ACC112 (cell line): ENCODE measurements around the gene ST8SIA6.
"Not testable (repeated sequence)": the region's sequence is repeated elsewhere in the genome, so short reads cannot be mapped to it uniquely, and the experiment has no call there.

Source experiments
- H2AFZ ChIP-seq: fragments of 200-600 bp; sonication (generic); one replicate; pipeline ENCODE4 v1.6.0; 2017; ENCODE audit warnings: antibody characterized with exemption, low read length; ENCODE audit not compliant: unreplicated experiment
- H3K27ac ChIP-seq: fragments of 200-600 bp; sonication (generic); 2 replicates; pipeline ENCODE4 v1.5.1; 2014; ENCODE audit warnings: low read depth, mild to moderate bottlenecking, antibody characterized with exemption, low read length, moderate library complexity
- H3K27me3 ChIP-seq: fragments of 200-600 bp; sonication (generic); 2 replicates; pipeline ENCODE4 v1.6.1; 2014; ENCODE audit warnings: mild to moderate bottlenecking, antibody characterized with exemption, low read length, moderate library complexity, mixed read lengths; ENCODE audit not compliant: insufficient read depth
- H3K36me3 ChIP-seq: fragments of 200-600 bp; sonication (generic); 2 replicates; pipeline ENCODE4 v1.6.1; 2016; ENCODE audit warnings: mild to moderate bottlenecking, antibody characterized with exemption, low read length, moderate library complexity, mixed read lengths; ENCODE audit not compliant: insufficient read depth
- H3K4me1 ChIP-seq: fragments of 200-600 bp; sonication (generic); one replicate; pipeline ENCODE4 v1.6.1; 2016; ENCODE audit warnings: low read length, mixed read lengths; ENCODE audit not compliant: insufficient read depth, unreplicated experiment, control insufficient read depth
- H3K4me3 ChIP-seq: fragments of 200-600 bp; sonication (generic); 2 replicates; pipeline ENCODE4 v1.5.1; 2014; ENCODE audit warnings: mild to moderate bottlenecking, low read depth, low read length
- H3K79me2 ChIP-seq: fragments of 200-600 bp; sonication (generic); one replicate; pipeline ENCODE4 v1.6.0; 2016; ENCODE audit warnings: low read length; ENCODE audit not compliant: control insufficient read depth, unreplicated experiment, insufficient read depth

Gene ST8SIA6, protein sequence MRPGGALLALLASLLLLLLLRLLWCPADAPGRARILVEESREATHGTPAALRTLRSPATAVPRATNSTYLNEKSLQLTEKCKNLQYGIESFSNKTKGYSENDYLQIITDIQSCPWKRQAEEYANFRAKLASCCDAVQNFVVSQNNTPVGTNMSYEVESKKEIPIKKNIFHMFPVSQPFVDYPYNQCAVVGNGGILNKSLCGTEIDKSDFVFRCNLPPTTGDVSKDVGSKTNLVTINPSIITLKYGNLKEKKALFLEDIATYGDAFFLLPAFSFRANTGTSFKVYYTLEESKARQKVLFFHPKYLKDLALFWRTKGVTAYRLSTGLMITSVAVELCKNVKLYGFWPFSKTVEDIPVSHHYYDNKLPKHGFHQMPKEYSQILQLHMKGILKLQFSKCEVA

DNA sequence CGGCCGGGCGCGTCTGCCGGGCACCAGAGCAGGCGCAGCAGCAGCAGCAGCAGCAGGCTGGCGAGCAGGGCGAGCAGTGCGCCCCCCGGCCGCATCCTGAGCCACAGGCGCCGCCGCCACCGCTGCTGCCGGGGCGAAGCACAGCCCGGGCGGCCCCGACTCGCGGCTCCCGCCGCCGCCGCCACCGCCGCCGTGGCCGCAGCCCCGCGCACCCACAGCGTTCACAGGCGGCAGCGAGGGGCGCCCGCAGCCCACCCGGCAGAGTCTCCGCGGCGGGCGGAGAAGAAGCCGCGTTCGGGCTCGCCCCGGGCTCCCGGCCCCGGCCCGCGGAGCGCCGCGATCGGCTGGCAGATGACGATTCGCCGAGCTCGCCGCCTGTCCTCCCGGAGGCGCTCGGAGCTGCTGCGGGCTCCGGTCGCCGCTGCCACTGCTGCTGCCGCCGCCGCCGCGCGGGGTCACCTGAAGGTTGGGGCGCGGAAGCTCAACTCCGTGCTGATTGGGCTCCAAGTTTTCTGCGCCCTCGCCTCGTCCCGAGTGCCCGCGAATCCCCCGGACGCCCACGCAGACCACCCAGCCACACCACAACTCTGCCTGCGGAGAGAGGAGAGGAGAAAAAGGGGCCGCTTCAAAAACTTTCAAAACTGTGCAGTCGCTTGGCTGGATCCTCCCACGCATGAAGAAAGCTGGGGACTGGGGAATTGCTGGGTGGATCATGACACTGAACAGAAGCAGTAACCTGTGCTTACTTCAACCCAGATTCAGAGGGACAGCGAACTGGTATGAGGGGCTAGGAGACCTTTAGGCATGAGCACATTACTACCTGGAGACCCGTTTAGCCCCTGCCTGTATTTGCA, at the start of gene ST8SIA6:
Gene ST8SIA6 (minus strand): TSS at position 435 of the 854 bp plus-strand sequence. CDS start 340 bp downstream, at position 95.
- Histone ChIP-seq H2AFZ (peak within 1 kb of the TSS; percentile 49), H3K27ac (no peak within 1 kb of the TSS), H3K79me2 (no peaks in the 10 kb centered on the region), H3K36me3 (0 out of 2 replicates have a peak, but pooled peaks cover 3% of the 10 kb centered on the region), H3K27me3 (peaks cover 32% of the 10 kb centered on the region), H3K4me3 (peak within 1 kb of the TSS; percentile 75), H3K4me1 (no peaks in the 10 kb centered on the region)

DNA sequence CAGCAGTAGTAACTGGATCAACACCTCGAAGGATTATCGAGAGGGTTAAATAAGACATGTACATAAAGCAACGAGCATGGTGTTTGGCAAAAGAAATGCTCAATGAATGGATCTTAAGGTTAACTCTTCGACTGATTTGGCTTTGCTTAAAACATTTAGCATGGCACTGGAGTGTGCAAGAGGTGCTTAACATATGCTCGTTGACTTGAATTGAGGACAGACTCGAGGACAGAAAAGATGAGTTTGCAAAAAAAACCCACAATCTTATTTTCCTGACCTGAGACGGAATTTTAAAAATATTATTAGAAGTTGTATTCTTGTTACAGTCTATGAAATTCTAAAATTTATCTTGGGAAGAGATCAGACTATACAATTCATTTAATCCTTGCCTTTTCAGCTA, 49.4 kb upstream of the ST8SIA6 start:
- no peak overlapping the region for H3K27ac ChIP-seq
- no peak overlapping the region for H2AFZ ChIP-seq
- peaks cover 19% of the 10 kb centered on the region for H3K4me1 ChIP-seq

DNA sequence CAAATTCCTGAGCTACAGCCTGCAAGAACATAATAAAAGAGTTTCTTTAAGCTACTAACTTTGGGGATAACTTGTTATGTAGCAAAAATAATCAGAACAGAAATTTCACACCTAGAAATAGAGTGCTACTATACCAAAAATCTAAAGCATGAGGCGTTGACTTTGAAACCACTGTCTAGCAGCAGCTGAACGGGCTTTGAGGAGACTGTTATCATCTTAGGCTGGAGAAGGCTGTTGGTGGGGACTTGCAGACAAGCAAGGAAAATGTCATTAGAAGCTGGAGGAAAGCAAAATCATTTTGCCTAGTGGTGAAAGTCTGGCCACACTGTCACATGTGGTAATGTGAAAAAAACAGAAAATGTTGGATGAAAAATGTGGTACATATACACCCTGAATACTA, 48.4 kb upstream of the ST8SIA6 start:
- no peaks in the 10 kb centered on the region for H3K36me3 ChIP-seq
- no peak overlapping the region for H3K4me3 ChIP-seq
- no peaks in the 10 kb centered on the region for H3K27me3 ChIP-seq
- H3K79me2 ChIP-seq, result no peaks in the 10 kb centered on the region
- no peak overlapping the region for H2AFZ ChIP-seq
- peaks cover 19% of the 10 kb centered on the region for H3K4me1 ChIP-seq
- H3K27ac ChIP-seq, result no peak overlapping the region

More for the DNA sequence above, 49.4 kb upstream of the ST8SIA6 start:
- H3K4me3 ChIP-seq, result no peak overlapping the region
- no peaks in the 10 kb centered on the region for H3K79me2 ChIP-seq
- no peaks in the 10 kb centered on the region for H3K36me3 ChIP-seq
- no peaks in the 10 kb centered on the region for H3K27me3 ChIP-seq

DNA sequence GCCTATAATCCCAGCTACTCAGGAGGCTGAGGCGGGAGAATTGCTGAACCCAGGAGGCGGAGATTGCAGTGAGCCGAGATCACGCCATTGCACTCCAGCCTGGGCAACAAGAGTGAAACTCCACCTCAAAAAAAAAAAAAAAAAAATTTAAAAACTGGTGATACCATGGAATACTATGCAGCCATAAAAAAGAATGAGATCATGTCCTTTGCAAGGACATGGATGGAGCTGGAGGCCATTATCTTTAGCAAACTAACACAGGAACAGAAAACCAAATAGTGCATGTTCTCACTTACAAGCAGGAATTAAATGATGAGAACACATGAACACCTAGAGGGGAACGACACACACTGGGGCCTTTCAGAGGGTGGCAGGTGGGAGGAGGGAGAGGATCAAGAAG, 44.6 kb upstream of the ST8SIA6 start:
- H3K4me1 ChIP-seq, H3K79me2 ChIP-seq, H3K27me3 ChIP-seq, H3K36me3 ChIP-seq, H2AFZ ChIP-seq, H3K27ac ChIP-seq, H3K4me3 ChIP-seq: not testable (repeated sequence)

DNA sequence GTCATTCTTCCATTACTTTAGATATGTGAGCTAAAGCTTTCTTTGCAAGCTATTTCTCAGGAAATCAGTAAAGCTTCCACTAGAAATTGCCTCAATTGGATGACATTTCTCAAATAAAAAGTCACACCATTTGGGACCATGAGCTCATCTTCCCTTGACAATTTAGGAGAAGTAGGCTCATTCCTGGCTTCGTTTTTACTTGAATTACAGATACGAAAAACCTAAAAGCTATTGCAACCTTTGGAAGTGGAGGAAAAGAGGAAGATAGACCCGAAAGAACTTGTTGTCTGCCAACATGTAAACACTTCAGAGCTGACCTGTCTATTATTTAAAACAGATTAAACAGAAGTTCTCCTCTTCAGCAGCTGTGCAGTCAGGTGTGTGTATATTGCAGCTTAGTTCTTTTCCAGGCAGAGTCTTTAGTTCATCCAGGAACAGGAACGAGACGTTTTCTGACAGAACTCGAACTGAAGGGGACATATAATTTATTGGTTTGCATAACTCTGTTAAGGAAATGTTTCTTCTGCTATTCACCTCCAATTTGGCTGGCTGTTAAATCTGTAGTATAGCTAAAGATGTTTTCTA, 43.1 kb upstream of the ST8SIA6 start:
- Histone ChIP-seq H3K79me2 (no peaks in the 10 kb centered on the region), H3K36me3 (no peaks in the 10 kb centered on the region), H2AFZ (no peak overlapping the region), H3K27me3 (no peaks in the 10 kb centered on the region), H3K4me1 (no peaks in the 10 kb centered on the region), H3K27ac (no peak overlapping the region), H3K4me3 (no peak overlapping the region)

DNA sequence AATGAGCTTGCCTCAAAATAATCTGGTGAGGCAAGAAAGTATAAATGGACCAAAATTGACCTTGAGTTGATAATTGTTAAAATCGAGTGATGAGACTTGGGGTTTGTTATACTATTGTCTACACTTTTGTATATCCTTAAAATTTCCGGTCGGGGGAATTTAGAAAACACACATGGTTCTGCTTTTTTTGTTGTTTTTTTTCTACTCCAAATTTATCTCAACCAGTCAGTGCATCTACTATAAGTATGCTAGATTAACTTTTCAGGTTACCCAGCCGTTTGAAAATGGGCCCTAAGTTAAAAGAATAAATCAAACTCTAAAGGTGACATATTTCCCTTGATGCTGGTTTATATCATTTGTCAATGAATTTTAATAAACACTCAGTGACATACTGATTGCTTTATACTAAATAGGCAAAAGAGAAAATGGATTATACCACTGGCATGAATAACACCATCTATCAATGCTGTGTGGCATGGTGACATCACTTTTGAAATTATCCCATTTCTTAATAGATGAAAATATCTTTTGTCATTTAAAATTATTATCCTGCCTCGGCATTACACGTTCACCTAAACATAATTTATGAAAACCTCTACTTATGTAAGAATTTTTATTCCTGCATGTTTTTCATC, 40.3 kb upstream of the ST8SIA6 start:
- H3K36me3 ChIP-seq, result no peaks in the 10 kb centered on the region
- no peak overlapping the region for H2AFZ ChIP-seq
- no peaks in the 10 kb centered on the region for H3K27me3 ChIP-seq
- H3K27ac ChIP-seq, result no peak overlapping the region
- no peaks in the 10 kb centered on the region for H3K4me1 ChIP-seq
- H3K79me2 ChIP-seq, result no peaks in the 10 kb centered on the region
- H3K4me3 ChIP-seq, result no peak overlapping the region

DNA sequence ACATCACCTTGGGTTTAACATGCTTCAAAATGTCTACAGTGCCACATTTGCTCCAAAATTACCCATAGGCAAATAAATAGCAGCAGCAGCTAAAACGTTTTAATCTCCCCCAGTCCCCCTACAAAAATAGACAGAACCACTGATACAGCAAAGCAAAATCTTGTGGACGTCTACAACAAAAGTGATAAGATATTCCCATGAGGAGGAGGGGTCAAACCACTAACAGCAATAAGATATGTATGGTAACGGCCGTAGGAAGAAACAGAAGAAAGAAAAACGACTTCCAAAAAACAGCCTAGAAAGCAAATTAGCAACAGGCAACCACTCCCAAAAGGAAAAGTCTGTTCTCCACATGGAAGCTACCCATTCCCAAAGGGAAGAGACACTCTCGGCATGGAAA, 34.5 kb upstream of the ST8SIA6 start:
- Histone ChIP-seq H3K36me3 (no peaks in the 10 kb centered on the region), H2AFZ (peak overlapping the region; percentile 77)

DNA sequence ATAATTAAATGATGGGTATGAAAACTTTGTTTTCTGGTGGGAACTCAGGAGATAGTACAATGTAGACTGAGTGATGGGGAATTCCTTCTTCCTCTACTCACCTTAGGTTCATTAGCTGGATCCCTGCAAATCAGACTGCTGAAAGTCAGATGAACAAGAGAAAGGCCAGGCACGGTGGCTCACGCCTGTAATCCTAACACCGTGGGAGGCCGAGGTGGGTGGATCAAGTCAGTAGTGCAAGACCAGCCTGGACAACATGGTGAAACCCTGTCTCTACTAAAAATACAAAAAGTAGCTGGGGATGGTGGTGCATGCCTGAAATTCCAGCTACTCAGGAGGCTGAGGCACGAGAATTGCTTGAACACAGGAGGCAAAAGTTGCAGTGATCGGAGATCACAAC, 28.7 kb upstream of the ST8SIA6 start:
- no peak overlapping the region for H2AFZ ChIP-seq
- H3K79me2 ChIP-seq, result no peaks in the 10 kb centered on the region
- H3K27me3 ChIP-seq, result no peaks in the 10 kb centered on the region
- no peak overlapping the region for H3K27ac ChIP-seq
- no peaks in the 10 kb centered on the region for H3K36me3 ChIP-seq
- no peaks in the 10 kb centered on the region for H3K4me1 ChIP-seq
- no peak overlapping the region for H3K4me3 ChIP-seq

More for the DNA sequence above, 34.5 kb upstream of the ST8SIA6 start:
- Histone ChIP-seq H3K4me1 (no peaks in the 10 kb centered on the region), H3K4me3 (no peak overlapping the region), H3K27me3 (no peaks in the 10 kb centered on the region), H3K27ac (no peak overlapping the region), H3K79me2 (no peaks in the 10 kb centered on the region)

DNA sequence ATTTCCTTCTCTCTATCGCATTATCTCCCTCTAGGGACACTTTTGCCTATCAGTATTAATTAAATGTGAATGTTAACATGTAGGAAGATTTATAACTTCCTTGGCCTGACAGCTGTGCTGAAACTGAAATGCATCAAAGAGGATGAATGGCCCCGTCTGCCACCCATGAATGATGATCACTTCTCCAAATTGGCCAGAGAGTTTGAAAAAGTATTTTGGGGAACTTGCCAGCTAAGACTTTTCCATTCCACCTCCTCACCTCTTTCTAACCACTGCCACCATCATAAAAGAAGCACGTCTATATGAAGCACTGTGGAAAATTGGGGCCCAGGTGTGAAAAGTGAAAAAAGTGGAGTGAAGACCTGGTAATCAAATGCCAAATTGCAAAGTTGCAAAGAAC, 25.4 kb upstream of the ST8SIA6 start:
- H3K4me3 ChIP-seq, result no peak overlapping the region
- no peak overlapping the region for H2AFZ ChIP-seq
- H3K79me2 ChIP-seq, result no peaks in the 10 kb centered on the region
- no peaks in the 10 kb centered on the region for H3K4me1 ChIP-seq
- no peaks in the 10 kb centered on the region for H3K27me3 ChIP-seq
- no peaks in the 10 kb centered on the region for H3K36me3 ChIP-seq
- no peak overlapping the region for H3K27ac ChIP-seq

DNA sequence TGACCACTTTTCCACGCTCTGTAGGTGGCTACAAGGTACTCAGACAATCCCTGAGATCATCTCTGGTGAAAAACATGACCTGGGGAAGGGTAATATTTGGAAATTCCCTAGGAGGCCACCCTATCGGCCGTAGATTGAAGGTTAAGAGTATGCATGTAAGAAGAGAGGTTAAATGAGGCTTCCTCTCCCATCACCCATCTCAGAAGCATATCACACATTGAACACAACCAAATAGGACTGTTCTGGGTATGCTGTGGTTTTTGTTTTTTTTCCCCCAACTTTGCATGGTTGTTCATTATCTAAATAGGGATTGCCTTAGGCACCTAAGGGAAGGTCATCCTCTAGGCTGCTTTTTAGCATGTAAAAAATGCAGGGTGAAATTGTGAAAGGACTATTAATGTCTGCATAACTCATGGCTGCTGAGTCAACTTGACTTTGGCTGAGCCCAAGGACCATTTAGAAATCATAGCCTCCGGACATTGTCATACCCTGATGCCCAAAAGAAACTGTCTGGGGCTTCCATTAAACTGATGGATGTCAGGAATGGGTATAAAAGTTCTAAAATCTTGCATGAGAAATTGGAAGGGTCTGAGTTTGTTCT, 24.7 kb upstream of the ST8SIA6 start:
- Histone ChIP-seq H3K36me3 (no peaks in the 10 kb centered on the region), H3K4me3 (no peak overlapping the region), H3K4me1 (no peaks in the 10 kb centered on the region), H2AFZ (no peak overlapping the region), H3K27ac (no peak overlapping the region), H3K27me3 (no peaks in the 10 kb centered on the region), H3K79me2 (no peaks in the 10 kb centered on the region)
